HepG2 (cell line): ENCODE data around the gene DLG2. TPM values are rescaled to one million over a fixed set of nuclear protein-coding genes. Genes with fewer than 3 reads are reported as not detected.

Source experiments
- AGO2 ChIP-seq: fragments of 200-400 bp; formaldehyde crosslinking; optimal IDR thresholded peaks from 2 replicates; pipeline ENCODE3; 2017; ENCODE audit warnings: mild to moderate bottlenecking, low read depth, low read length, moderate library complexity
- CENPT ChIP-seq: sonication (generic); formaldehyde crosslinking; IDR thresholded peaks from 2 replicates; pipeline ENCODE4 v1.8.0; 2022; ENCODE audit warnings: low read depth, mild to moderate bottlenecking, moderate library complexity, missing genetic modification reagents
- KDM5B ChIP-seq: sonication (generic); formaldehyde crosslinking; IDR thresholded peaks from 2 replicates; pipeline ENCODE4 v1.4.0; 2020; ENCODE audit warnings: missing genetic modification reagents, mild to moderate bottlenecking, borderline replicate concordance
- LCORL ChIP-seq, 2 experiments: fragments of 450-650 bp in 1 of 2; sonication (generic) in 1 of 2; formaldehyde crosslinking in 1 of 2; IDR thresholded peaks; 2 replicates each; pipeline versions ENCODE4 v1.5.0 to v1.6.1; 2017 to 2020; ENCODE audit warnings: antibody characterized with exemption in 1 of 2, missing genetic modification reagents in 1 of 2
- SIN3B ChIP-seq: fragments of 150-350 bp; IDR thresholded peaks from 2 replicates; pipeline ENCODE4 v1.6.1; 2014; ENCODE audit warnings: low read length
- USF2 ChIP-seq, 2 experiments: sonication (generic) in 1 of 2; formaldehyde crosslinking in 1 of 2; IDR thresholded peaks; 2 replicates each; pipeline versions ENCODE4 v1.5.1 to v1.6.1; 2011 to 2020; ENCODE audit warnings: borderline replicate concordance in 1 of 2, low read depth in 1 of 2, low read length in 1 of 2, mild to moderate bottlenecking in 1 of 2, missing genetic modification reagents in 1 of 2, moderate library complexity in 1 of 2
- ZBTB49 ChIP-seq: sonication (generic); formaldehyde crosslinking; IDR thresholded peaks from 2 replicates; pipeline ENCODE4 v1.4.0; 2020; ENCODE audit warnings: missing genetic modification reagents, borderline replicate concordance
- ZNF296 ChIP-seq: sonication (generic); formaldehyde crosslinking; conservative IDR thresholded peaks from 2 replicates; pipeline ENCODE4 v1.5.0; 2020; ENCODE audit warnings: mild to moderate bottlenecking, missing genetic modification reagents
- ZNF343 ChIP-seq: sonication (generic); formaldehyde crosslinking; IDR thresholded peaks from 2 replicates; pipeline ENCODE4 v1.4.0; 2020; ENCODE audit warnings: mild to moderate bottlenecking, missing genetic modification reagents
- ZNF788 ChIP-seq: sonication (generic); formaldehyde crosslinking; IDR thresholded peaks from 2 replicates; pipeline ENCODE4 v1.5.0; 2020; ENCODE audit warnings: mild to moderate bottlenecking, missing genetic modification reagents, borderline replicate concordance
- polyA plus RNA-seq, 8 experiments: library from polyadenylated mRNA; depleted of rRNA in 3 of 8; stranded (reverse) in 7 of 8; unstranded in 1 of 8; fragments of >200 nt; fragmentation: Illumina TruSeq in 4 of 8; extraction: Trizol in 4 of 8; gene quantifications; 2 replicates each; pipeline versions ENCODE4 v1.2.1 to v1.2.3, GENCODE V29; 2011 to 2016; ENCODE audit warnings: low read depth in 4 of 8, missing spikeins in 1 of 8, mixed read lengths in 1 of 8; ENCODE audit not compliant: insufficient read depth in 1 of 8
- total RNA-seq, 5 experiments: library from RNA; depleted of rRNA; stranded (reverse); fragments of >200 nt; fragmentation: Illumina TruSeq; extraction: Trizol; gene quantifications; 2 replicates each; pipeline ENCODE4 v1.2.3, GENCODE V29; 2016; ENCODE audit warnings: low read depth in 1 of 5
- TF ChIP-seq, protein P1 (sequence below): sonication (generic); formaldehyde crosslinking; IDR thresholded peaks from 2 replicates; pipeline ENCODE4 v1.4.0; 2020; ENCODE audit warnings: missing genetic modification reagents
- TF ChIP-seq, protein P2 (sequence below): sonication (generic); formaldehyde crosslinking; IDR thresholded peaks from 2 replicates; pipeline ENCODE4 v1.5.1; 2020; ENCODE audit warnings: mild to moderate bottlenecking, moderate library complexity, missing genetic modification reagents

DLG2 gene
- total and polyA plus RNA-seq, 2 of the 13 experiments (the other 11 are each of a cell fraction or from before 2014, with no cell fraction given): 0.46 to 1.0 TPM

GRCh38 chr11:85627998-85628770, 1.0 kb upstream of the DLG2 start, which contains the start of gene TMEM126B (continued):
- TF ChIP-seq ZBTB49 (CRISPR knock-in tag): no peak
- peak; percentile 72; the same call in 1 of the 2 replicates for TF ChIP-seq KDM5B (CRISPR knock-in tag)
- TF ChIP-seq, protein P1, sequence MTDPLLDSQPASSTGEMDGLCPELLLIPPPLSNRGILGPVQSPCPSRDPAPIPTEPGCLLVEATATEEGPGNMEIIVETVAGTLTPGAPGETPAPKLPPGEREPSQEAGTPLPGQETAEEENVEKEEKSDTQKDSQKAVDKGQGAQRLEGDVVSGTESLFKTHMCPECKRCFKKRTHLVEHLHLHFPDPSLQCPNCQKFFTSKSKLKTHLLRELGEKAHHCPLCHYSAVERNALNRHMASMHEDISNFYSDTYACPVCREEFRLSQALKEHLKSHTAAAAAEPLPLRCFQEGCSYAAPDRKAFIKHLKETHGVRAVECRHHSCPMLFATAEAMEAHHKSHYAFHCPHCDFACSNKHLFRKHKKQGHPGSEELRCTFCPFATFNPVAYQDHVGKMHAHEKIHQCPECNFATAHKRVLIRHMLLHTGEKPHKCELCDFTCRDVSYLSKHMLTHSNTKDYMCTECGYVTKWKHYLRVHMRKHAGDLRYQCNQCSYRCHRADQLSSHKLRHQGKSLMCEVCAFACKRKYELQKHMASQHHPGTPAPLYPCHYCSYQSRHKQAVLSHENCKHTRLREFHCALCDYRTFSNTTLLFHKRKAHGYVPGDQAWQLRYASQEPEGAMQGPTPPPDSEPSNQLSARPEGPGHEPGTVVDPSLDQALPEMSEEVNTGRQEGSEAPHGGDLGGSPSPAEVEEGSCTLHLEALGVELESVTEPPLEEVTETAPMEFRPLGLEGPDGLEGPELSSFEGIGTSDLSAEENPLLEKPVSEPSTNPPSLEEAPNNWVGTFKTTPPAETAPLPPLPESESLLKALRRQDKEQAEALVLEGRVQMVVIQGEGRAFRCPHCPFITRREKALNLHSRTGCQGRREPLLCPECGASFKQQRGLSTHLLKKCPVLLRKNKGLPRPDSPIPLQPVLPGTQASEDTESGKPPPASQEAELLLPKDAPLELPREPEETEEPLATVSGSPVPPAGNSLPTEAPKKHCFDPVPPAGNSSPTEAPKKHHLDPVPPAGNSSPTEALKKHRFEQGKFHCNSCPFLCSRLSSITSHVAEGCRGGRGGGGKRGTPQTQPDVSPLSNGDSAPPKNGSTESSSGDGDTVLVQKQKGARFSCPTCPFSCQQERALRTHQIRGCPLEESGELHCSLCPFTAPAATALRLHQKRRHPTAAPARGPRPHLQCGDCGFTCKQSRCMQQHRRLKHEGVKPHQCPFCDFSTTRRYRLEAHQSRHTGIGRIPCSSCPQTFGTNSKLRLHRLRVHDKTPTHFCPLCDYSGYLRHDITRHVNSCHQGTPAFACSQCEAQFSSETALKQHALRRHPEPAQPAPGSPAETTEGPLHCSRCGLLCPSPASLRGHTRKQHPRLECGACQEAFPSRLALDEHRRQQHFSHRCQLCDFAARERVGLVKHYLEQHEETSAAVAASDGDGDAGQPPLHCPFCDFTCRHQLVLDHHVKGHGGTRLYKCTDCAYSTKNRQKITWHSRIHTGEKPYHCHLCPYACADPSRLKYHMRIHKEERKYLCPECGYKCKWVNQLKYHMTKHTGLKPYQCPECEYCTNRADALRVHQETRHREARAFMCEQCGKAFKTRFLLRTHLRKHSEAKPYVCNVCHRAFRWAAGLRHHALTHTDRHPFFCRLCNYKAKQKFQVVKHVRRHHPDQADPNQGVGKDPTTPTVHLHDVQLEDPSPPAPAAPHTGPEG: 0 out of 2 replicates have a peak, but pooled peaks have one; percentile 43
- TF ChIP-seq SIN3B: peak; percentile 81
- TF ChIP-seq, protein P2, sequence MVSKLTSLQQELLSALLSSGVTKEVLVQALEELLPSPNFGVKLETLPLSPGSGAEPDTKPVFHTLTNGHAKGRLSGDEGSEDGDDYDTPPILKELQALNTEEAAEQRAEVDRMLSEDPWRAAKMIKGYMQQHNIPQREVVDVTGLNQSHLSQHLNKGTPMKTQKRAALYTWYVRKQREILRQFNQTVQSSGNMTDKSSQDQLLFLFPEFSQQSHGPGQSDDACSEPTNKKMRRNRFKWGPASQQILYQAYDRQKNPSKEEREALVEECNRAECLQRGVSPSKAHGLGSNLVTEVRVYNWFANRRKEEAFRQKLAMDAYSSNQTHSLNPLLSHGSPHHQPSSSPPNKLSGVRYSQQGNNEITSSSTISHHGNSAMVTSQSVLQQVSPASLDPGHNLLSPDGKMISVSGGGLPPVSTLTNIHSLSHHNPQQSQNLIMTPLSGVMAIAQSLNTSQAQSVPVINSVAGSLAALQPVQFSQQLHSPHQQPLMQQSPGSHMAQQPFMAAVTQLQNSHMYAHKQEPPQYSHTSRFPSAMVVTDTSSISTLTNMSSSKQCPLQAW (CRISPR knock-in tag): no peak
- no peak for TF ChIP-seq CENPT (CRISPR knock-in tag)
- TF ChIP-seq ZNF788: peak; percentile 68; the same call in 1 of the 2 replicates
- TF ChIP-seq USF2 (IDR thresholded peaks at IDR 0.05; ENCODE audit: low read depth, low read length): peak; percentile 79
- TF ChIP-seq USF2 (CRISPR knock-in tag; IDR thresholded peaks at IDR 0.05; ENCODE audit: borderline replicate concordance): peak; percentile 96; the same call in 1 of the 2 replicates
- no peak for TF ChIP-seq LCORL (IDR thresholded peaks at IDR 0.05)
- peak; percentile 47; the same call in 1 of the 2 replicates for TF ChIP-seq LCORL (CRISPR knock-in tag; IDR thresholded peaks at IDR 0.05)
- peak; percentile 68; the same call in 1 of the 2 replicates for TF ChIP-seq ZNF343 (CRISPR knock-in tag)
- TF ChIP-seq AGO2: peak; percentile 27
- no peak for TF ChIP-seq ZNF296
